GM18909 (cell line): Measurements from ENCODE around the gene ERVV-1.
"Not testable (repeated sequence)": the region's sequence is repeated elsewhere in the genome, so short reads cannot be mapped to it uniquely, and the experiment has no call there.

ENCODE experiments used
- ATAC-seq: cut with Tn5 transposase; IDR thresholded peaks from one replicate; pipeline ENCODE4 v1.9.1; 2021; ENCODE audit warnings: mild to moderate bottlenecking; ENCODE audit not compliant: unreplicated experiment, poor library complexity

Gene ERVV-1, protein sequence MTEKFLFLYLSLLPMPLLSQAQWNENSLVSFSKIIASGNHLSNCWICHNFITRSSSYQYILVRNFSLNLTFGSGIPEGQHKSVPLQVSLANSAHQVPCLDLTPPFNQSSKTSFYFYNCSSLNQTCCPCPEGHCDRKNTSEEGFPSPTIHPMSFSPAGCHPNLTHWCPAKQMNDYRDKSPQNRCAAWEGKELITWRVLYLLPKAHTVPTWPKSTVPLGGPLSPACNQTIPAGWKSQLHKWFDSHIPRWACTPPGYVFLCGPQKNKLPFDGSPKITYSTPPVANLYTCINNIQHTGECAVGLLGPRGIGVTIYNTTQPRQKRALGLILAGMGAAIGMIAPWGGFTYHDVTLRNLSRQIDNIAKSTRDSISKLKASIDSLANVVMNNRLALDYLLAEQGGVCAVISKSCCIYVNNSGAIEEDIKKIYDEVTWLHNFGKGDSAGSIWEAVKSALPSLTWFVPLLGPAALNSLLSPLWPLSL

DNA sequence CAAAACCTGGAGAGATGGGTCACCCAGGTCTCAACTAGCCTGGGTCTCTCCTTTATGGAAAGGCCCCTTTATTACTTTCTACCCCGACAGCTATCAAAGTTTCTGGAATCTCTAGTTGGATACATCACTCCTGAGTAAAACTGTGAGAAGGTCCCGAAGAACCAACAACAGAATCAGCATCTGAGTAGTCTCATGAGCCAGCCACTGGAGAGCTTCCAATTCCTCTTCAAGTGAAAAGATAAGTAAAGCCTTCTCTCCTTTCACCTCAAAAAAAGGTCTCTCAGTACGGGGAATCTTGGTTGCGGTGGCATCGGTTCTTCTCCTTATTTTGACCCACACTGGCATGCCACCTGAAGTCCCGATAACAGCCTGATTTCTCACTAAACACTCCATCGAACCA lies at the start of gene ERVV-1:
Gene ERVV-1, plus strand, starts transcription at position 301 of the 400 bp plus-strand sequence. CDS start 170 bp downstream, outside the sequence.
- ATAC-seq: no peak

DNA sequence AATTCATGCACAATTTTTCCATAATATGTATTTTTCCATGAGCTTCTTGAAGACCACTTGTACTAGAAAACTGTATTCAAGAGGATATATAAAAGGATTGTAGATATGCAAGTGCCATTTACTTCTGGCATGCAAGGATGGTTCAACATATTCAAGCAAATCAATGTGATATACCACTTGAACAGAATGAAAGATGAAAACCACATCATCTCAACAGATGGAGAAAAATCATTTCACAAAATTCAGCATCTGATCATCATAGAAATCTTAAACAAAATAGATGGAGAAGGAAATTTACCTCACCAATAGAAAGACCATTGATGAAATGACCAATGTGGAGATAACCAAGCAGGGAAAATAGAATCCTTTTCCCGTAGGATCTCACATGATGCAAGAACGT lies 45.9 kb upstream of the ERVV-1 start:
- no peak for ATAC-seq

DNA sequence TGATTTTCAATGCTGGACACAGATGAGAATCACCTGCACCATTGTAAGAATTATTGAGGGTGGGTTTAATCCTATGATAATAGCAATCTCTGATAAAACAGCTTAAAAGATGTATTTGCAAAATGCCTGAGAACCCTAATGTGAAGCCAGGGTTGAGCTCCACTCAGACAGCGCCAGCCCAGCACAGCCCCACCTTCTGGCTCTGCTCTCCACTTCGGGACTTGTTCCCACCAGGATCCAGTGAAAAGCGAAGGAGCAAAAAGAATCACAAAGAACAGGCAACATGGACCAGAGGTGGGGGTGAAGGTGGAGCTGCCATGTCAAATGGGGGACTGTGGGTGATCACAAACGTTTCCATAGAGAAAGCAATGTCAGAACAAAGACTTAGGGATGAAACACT lies 32.4 kb upstream of the ERVV-1 start:
- no peak for ATAC-seq

DNA sequence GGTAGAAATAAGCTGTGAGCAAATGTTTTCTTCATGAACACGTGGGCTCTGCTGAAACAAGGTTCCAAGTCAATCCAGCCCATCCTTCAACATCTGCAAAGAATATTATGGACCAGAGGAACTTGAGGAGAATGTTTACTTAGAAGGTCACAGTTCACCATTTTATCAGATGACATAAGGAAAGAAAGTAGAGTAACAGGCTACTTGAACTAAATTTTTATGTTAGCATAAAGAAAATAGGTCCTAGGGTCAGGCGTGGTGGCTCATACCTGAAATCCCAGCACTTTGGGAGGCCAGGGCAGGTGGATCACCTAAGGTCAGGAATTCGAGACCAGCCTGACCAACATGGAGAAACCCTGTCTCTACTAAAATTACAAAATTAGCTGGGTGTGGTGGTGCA lies 30.6 kb upstream of the ERVV-1 start:
- ATAC-seq: not testable (repeated sequence)

DNA sequence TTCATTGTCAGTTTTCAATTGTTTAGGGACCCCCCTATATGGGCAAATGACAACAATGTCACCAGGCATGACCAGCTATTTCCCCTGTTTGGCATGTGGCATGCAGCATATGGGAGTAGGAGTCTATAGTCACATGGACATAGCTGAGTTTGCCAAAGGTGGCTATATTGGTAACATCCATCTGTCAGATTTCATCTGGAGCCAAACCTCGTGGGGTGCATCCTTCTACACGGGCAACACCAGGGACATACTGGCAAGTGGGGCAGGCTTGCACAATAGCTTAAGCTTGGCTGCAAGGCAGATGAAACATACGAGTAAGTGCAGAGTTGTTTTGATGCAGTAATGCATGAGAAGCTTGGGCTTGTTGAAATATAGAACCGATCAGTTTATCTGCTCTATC lies 26.5 kb upstream of the ERVV-1 start:
- ATAC-seq: no peak

DNA sequence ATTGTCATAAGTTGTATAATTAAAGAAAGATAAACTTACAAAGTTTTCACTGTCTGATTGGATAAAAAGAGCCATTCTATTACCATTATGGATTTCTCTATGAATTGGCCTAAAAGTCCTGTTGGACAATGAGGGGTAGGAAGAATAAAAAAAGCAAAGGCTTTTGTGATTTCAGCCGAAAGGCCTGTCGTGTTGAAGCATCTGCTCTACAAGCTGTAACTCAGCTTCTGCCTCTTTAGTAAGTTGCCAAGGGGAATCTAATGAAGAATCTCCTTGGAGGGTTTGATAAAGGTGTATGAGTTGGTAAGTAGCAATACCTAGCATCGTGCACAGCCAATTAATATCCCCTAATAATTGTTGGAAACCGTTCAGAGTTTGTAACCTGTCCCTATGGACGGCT lies 25.2 kb upstream of the ERVV-1 start:
- no peak for ATAC-seq

DNA sequence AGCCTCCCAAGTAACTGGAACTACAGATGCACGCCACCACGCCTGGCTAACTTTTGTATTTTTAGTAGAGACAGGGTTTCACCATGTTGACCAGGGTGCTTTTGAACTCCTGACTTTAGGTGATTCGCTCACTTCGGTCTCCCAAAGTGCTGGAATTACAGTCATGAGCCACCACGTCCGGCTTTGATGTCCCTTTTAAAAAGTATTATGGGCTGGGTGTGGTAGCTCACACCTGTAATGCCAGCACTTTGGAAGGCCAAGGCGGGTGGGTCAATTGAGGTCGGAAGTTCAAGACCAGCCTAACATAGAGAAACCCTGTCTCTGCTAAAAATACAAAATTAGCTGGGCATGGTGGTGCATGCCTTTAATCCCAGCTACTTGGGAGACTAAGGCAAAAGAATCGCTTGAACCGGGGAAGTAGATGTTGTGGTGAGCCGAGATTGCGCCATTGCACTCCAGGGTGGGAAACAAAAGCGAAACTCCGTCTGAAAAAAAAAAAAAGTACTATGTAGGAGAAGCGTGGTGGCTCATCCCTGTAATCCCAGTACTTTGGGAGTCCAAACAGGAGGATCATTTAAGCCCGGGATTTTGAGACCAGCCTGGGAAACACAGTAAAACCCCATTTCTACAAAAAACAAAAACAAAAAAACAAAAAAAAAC lies 22.8 kb upstream of the ERVV-1 start:
- no peak for ATAC-seq

DNA sequence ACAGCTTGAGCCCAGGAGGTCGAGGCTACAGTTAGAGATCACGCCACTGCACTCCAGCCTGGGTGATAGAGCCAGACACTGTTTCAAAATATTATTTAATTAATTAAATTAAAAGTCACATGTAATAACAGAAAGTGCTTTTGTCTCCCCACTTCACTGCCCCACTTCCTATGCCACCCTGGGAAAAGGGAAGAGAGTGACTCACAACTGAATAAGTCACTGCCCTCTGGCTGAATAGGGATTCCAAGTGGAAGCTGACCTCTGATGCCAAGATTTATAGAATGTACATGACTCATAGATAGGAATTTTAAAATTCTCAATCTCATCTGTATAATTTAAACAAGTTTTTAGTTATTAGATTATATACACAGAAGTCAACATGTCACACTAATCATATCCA lies 22.2 kb upstream of the ERVV-1 start:
- no peak for ATAC-seq

DNA sequence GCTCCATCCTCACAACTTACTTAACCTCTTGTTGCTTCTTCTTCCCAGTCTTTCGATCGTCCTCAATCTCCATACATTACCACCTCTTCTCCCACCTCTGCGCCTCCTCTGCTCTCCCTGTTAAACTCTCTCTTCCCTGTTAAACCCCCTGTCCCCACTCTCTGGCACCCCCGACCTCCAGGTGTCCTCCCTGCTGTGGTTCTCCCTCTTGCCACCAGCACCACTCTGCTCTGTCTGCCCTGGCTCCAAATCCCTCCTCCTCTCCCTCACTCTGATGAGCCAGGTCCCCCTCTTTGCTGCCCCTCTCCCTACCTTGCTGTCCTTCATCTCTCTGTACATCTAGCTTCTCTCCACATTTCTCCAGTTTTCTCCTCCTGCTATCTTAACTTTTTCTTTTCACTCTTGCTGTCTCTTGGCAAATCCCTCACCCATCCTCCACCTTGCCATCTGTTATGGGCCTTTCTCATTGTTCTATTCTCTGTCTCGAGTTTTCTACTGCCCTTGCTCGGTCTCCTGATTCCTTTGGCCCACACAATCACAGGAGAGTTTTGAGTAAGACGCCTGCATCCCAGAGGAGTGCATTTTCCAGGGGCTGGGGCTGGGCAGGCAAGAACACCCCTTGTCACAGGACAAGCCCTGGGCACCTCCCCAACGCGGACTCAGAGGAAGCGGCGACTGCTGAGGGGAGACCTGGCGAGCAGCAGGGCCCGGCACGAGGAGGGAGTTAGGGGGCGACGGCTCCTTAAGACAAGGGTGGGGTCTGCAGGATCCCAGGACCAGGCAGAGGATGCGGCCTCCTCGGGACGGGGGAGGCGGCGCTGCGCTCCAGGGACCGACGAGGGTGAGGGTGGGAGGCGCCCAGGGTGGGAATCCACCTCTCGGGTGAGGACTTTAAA lies 21.4 kb upstream of the ERVV-1 start:
- no peak for ATAC-seq

DNA sequence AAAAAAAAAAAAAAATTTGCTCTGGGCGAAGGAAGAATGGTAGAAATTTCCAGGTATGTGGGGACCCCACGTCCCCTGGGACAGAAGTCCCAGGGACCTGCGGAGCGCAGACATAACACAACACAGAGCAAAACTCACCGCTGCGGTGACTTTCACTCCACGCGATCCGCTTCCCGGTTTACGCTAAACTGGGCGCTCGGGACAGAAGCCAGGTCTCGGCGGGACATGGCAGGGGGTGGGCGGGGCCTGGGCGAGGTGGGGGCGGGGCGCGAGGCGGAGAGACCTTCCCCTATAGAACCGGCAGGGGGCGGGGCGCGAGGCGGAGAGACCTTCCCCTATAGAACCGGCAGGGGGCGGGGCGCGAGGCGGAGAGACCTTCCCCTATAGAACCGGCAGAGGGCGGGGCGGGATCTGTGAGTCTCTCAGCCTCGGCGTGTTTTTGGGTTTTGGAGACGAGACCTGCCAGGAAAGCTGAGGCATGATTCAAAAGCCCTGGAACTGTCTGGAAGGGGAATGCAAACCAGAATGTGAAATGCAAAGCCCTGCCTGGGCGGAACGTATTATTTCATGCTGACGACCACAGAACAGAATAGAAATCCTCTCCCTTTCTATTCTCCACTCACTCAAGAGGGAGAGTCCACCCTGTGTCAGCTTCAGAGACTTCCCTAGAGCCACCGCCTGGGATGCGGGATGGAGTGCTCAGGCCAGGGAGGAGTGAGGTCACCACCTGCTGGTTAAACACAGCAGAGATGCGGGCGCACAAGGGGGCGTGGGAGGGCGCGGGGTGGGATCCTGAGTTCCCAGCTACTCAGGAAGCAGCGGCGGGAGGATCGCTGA lies 20.2 kb upstream of the ERVV-1 start:
- ATAC-seq: no peak

DNA sequence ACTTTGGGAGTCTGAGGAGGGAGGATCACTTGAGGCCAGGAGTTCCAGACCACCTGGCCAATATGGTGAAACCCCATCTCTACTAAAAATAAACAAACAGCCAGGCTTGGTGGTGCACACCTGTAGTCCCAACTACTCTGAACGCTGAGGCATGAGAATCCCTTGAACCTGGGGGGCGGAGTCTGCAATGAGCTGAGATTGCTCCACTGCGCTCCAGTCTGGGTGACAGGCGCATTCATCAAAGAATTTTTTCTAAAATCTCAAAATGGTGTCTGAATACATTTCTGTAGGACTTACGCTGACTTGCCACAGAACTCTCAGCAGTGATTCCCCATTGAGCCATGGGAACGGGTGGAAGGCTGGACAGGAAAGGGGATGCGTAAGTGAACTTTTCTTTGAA lies 18.0 kb upstream of the ERVV-1 start:
- no peak for ATAC-seq

DNA sequence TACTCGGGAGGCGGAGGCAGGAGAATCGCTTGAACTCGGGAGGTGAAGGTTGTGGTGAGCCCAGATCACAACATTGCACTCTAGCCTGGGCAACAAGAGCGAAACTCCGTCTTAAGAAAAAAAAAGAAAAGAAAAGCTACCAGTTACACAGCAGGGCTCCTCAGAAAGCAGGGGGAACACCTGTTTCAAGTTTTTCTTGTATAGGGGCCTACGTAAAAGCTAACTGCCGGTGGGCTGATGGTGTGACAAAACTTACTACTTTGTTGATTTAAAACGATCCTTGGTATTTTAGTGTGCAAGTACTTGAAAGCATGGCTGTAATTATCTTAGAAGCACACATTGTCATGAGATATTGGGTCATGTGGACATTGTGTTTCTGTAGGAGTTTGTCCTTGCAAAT lies 15.7 kb upstream of the ERVV-1 start:
- no peak for ATAC-seq

DNA sequence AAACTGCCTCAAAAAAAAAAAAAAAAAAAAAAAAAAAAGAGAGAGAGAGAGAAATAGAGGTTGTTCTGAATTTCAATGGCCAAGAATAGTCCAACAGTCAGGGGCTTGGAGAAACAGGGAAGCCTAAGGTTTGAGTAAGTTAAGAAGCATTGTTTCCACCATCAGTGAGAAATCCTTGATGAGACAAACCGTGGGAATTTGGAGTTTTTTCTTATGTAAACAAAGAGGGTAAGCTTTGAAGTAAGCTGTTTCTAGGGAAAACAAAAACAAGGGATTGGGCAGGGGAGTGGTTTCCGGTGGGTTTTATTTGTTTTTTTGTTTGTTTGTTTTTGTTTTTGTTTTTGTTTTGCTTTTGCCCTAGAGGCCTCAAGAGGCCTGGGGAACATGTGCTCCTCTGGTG lies 11.2 kb upstream of the ERVV-1 start:
- ATAC-seq: no peak

DNA sequence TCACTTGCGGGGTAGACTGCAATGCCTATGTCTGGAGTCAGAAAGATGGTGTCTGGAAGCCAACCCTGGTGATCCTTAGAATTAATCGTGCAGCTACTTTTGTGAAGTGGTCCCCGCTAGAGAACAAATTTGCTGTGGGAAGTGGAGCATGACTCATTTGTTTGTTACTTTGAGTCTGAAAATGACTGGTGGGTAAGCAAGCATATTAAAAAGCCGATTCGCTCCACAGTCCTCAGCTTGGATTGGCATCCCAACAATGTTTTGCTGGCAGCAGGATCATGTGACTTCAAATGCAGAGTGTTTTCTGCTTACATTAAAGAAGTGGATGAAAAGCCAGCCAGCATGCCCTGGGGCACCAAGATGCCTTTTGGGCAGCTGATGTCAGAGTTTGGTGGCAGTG lies 9.5 kb upstream of the ERVV-1 start:
- no peak for ATAC-seq

DNA sequence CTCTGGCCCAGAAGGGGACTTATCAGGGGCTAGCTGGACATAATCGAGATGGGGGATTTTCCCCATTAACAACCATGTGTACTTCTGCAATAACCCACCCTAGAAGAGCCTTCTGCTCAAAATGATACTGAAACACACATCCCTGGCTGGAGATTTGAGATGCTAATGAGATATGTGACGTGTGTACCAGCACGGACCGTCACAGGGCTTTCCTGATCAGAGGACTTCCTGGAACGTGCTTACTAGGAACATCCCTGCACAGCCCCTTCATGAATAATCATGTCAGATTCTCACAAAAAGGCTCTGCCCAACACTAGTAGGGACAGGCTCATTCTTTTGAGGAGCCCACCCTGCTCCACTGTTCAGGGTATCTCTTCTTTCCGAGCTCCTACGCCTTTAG lies 6.5 kb upstream of the ERVV-1 start:
- ATAC-seq: no peak

DNA sequence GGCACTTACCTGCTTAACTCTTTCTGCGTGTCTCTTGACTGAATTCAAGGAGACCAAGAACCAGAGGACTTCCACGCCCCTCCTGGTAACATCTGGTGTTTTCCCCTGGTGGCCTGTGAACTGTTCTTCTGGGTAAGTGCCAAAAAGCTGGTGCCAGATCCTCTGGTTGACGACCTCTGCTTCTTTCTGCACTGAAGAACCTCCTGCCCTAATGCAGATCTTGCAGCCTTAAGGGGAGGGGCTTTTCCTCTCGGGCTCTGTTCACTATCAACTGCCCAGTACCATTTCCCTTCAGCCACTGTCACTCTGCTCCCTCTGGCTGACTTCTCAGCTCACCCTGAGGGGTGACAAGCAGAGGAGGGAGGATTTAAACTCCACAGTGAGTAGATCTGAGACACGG lies 6.1 kb upstream of the ERVV-1 start:
- no peak for ATAC-seq

DNA sequence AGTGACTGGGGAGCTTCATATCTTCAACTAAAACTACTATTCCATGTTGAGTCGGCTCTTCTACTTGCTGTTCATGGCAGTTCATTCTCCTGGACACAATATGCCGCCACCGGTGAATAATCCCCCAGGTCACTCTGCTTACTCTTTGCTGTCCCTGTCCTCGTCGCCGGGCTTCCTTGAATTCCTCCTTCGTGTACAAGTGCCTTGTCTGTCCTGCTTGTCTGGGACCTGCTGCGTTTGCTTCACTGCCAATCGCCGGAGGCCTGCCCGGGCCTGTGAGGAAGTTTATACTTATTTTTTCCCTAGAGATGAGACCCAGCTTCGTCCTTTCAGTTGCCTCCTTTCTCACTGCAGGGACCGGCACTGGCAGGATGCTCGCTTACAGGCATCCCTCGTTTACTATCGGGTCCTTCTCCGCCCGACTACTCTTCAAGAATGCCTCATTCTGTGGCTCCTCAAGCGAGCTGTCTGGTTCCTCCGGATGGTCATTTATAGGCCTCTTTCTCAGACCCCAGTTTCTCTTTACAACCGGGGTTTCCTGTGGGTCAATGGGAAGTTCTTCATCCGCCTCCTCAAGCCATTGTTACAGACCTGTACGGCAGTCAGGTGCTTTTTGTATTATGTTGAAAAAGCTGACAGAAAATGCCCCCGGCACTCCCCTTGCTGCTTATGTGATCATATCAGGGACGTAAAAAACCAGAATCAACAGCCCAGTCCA lies 5.5 kb upstream of the ERVV-1 start:
- no peak for ATAC-seq

DNA sequence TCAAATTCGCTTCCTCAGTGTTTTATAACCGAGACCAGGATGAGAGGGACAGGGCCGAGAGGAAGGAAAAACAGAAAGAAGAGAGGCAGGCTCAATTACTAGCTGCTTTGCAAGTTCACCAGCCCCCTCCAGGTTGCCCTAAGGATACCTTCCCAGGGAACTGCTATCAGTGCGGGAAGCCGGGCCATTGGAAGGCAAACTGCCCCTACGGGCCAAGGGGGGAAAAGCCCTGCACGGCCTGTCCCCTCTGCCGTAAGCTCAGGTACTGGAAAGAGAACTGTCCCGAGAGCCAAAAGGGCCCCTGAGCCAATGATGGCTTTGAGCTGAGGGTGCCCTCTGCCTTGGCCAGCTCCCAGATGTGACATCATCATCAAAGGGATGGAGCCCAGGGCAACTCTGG lies 3.2 kb upstream of the ERVV-1 start:
- no peak for ATAC-seq

DNA sequence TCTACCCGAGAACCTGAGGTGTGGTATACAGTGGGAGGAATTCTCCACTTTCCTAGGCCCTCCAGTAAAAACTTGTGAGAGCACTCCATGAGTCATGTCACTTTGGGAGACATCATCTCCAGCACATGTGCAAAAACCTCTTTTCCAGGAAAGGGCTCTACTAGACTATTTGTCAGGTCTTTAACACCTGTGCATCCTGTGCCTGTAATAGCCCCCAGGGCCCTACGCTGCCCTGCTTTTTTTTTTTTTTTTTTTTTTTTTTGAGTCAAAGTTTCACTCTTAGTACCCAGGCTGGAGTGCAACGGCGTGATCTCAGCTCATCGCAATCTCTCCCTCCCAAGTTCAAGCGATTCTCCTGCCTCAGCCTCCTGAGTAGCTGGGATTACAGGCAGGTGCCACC lies 1.7 kb upstream of the ERVV-1 start:
- no peak for ATAC-seq
